ENCODE measurements around the gene BRD4. TPM values are rescaled to one million over a fixed set of nuclear protein-coding genes. Genes with fewer than 3 reads are reported as not detected.

BRD4 gene
- total RNA-seq, 2 experiments from 2014 or later, result 110 to 113 TPM

GRCh38 chr19:15237759-15238638 lies 94.3 kb downstream of the BRD4 start:
- Mint-ChIP-seq H3K27me3 (peaks cover 12% of the 10 kb centered on the region), H3K4me1 (peaks cover 2% of the 10 kb centered on the region), H3K36me3 (peaks cover 27% of the 10 kb centered on the region), H3K27ac (no peak overlapping the region), H3K4me3 (no peak overlapping the region), H3K9me3 (no peaks in the 10 kb centered on the region)
- no peak for DNase-seq

GRCh38 chr19:15236886-15237285 lies 95.5 kb downstream of the BRD4 start:
- Mint-ChIP-seq H3K9me3 (no peaks in the 10 kb centered on the region), H3K4me3 (no peak overlapping the region), H3K36me3 (peaks cover 22% of the 10 kb centered on the region), H3K27ac (no peak overlapping the region), H3K4me1 (peaks cover 7% of the 10 kb centered on the region), H3K27me3 (peaks cover 22% of the 10 kb centered on the region)
- DNase-seq, result no peak

- H3K27ac Mint-ChIP-seq, result no peak overlapping the region
- peaks cover 7% of the 10 kb centered on the region for H3K4me1 Mint-ChIP-seq
- DNase-seq, result no peak
- peaks cover 31% of the 10 kb centered on the region for H3K27me3 Mint-ChIP-seq
- H3K9me3 Mint-ChIP-seq, result no peaks in the 10 kb centered on the region
- no peak overlapping the region for H3K4me3 Mint-ChIP-seq
- H3K36me3 Mint-ChIP-seq, result peaks cover 21% of the 10 kb centered on the region
These were observed 96.6 kb downstream of the BRD4 start for GRCh38 chr19:15235781-15236180.

- DNase-seq, result no peak
- Mint-ChIP-seq H3K4me3 (no peak overlapping the region), H3K4me1 (peaks cover 7% of the 10 kb centered on the region), H3K27ac (no peak overlapping the region), H3K36me3 (peaks cover 18% of the 10 kb centered on the region), H3K9me3 (no peaks in the 10 kb centered on the region), H3K27me3 (peaks cover 34% of the 10 kb centered on the region)
These were observed 97.8 kb downstream of the BRD4 start for GRCh38 chr19:15234431-15235130.

- Mint-ChIP-seq H3K36me3 (peaks cover 15% of the 10 kb centered on the region), H3K27me3 (peaks cover 34% of the 10 kb centered on the region), H3K27ac (no peak overlapping the region), H3K4me3 (no peak overlapping the region), H3K9me3 (no peaks in the 10 kb centered on the region), H3K4me1 (peaks cover 7% of the 10 kb centered on the region)
- DNase-seq, result no peak
These were observed 101.1 kb downstream of the BRD4 start for GRCh38 chr19:15231271-15231670.

- Mint-ChIP-seq H3K9me3 (no peaks in the 10 kb centered on the region), H3K4me3 (no peak overlapping the region), H3K4me1 (peaks cover 16% of the 10 kb centered on the region), H3K27me3 (peaks cover 46% of the 10 kb centered on the region), H3K36me3 (no peaks in the 10 kb centered on the region), H3K27ac (no peak overlapping the region)
- DNase-seq, result no peak
These were observed 105.1 kb downstream of the BRD4 start for GRCh38 chr19:15227261-15227660.

GRCh38 chr19:15225760-15226159 lies 106.6 kb downstream of the BRD4 start:
- H3K27me3 Mint-ChIP-seq, result peaks cover 45% of the 10 kb centered on the region
- no peaks in the 10 kb centered on the region for H3K36me3 Mint-ChIP-seq
- H3K27ac Mint-ChIP-seq, result no peak overlapping the region
- no peaks in the 10 kb centered on the region for H3K9me3 Mint-ChIP-seq
- H3K4me3 Mint-ChIP-seq, result no peak overlapping the region
- DNase-seq, result no peak
- peaks cover 15% of the 10 kb centered on the region for H3K4me1 Mint-ChIP-seq

- H3K9me3 Mint-ChIP-seq, result no peaks in the 10 kb centered on the region
- no peak for DNase-seq
- no peak overlapping the region for H3K27ac Mint-ChIP-seq
- H3K4me3 Mint-ChIP-seq, result peak overlapping the region; percentile 72
- peaks cover 45% of the 10 kb centered on the region for H3K27me3 Mint-ChIP-seq
- H3K36me3 Mint-ChIP-seq, result no peaks in the 10 kb centered on the region
- H3K4me1 Mint-ChIP-seq, result peaks cover 15% of the 10 kb centered on the region
These were observed 108.5 kb downstream of the BRD4 start for GRCh38 chr19:15223649-15224361.

GRCh38 chr19:15222738-15223648 lies 109.3 kb downstream of the BRD4 start:
- no peaks in the 10 kb centered on the region for H3K36me3 Mint-ChIP-seq
- H3K9me3 Mint-ChIP-seq, result no peaks in the 10 kb centered on the region
- H3K4me1 Mint-ChIP-seq, result peaks cover 15% of the 10 kb centered on the region
- DNase-seq, result peak; percentile 86
- H3K4me3 Mint-ChIP-seq, result peak overlapping the region; percentile 72
- H3K27ac Mint-ChIP-seq, result no peak overlapping the region
- peaks cover 45% of the 10 kb centered on the region for H3K27me3 Mint-ChIP-seq

- H3K4me1 Mint-ChIP-seq, result peaks cover 15% of the 10 kb centered on the region
- H3K36me3 Mint-ChIP-seq, result no peaks in the 10 kb centered on the region
- DNase-seq, result no peak
These were observed 111.5 kb downstream of the BRD4 start for GRCh38 chr19:15220833-15221232.

GRCh38 chr19:15218501-15218900 lies 113.8 kb downstream of the BRD4 start:
- no peak overlapping the region for H3K27ac Mint-ChIP-seq
- DNase-seq, result no peak
- H3K9me3 Mint-ChIP-seq, result no peaks in the 10 kb centered on the region
- peaks cover 27% of the 10 kb centered on the region for H3K27me3 Mint-ChIP-seq
- H3K4me1 Mint-ChIP-seq, result peaks cover 11% of the 10 kb centered on the region
- H3K4me3 Mint-ChIP-seq, result no peak overlapping the region
- no peaks in the 10 kb centered on the region for H3K36me3 Mint-ChIP-seq

More at GRCh38 chr19:15220833-15221232, 111.5 kb downstream of the BRD4 start:
- Mint-ChIP-seq H3K4me3 (no peak overlapping the region), H3K27ac (no peak overlapping the region), H3K9me3 (no peaks in the 10 kb centered on the region), H3K27me3 (peaks cover 45% of the 10 kb centered on the region)

- peaks cover 11% of the 10 kb centered on the region for H3K27me3 Mint-ChIP-seq
- H3K4me3 Mint-ChIP-seq, result no peak overlapping the region
- H3K9me3 Mint-ChIP-seq, result no peaks in the 10 kb centered on the region
- no peak overlapping the region for H3K27ac Mint-ChIP-seq
- no peaks in the 10 kb centered on the region for H3K36me3 Mint-ChIP-seq
- no peak for DNase-seq
- H3K4me1 Mint-ChIP-seq, result no peaks in the 10 kb centered on the region
These were observed 116.0 kb downstream of the BRD4 start for GRCh38 chr19:15216363-15216762.

- no peak for DNase-seq
- no peak overlapping the region for H3K4me3 Mint-ChIP-seq
- peaks cover 4% of the 10 kb centered on the region for H3K27me3 Mint-ChIP-seq
These were observed 118.5 kb downstream of the BRD4 start for GRCh38 chr19:15213715-15214381.

GRCh38 chr19:15212711-15213110 lies 119.6 kb downstream of the BRD4 start:
- Mint-ChIP-seq H3K4me3 (no peak overlapping the region), H3K9me3 (no peaks in the 10 kb centered on the region), H3K4me1 (no peaks in the 10 kb centered on the region), H3K36me3 (no peaks in the 10 kb centered on the region), H3K27me3 (peaks cover 4% of the 10 kb centered on the region), H3K27ac (no peak overlapping the region)
- DNase-seq, result no peak

More at GRCh38 chr19:15213715-15214381, 118.5 kb downstream of the BRD4 start:
- H3K4me1 Mint-ChIP-seq, result no peaks in the 10 kb centered on the region
- H3K36me3 Mint-ChIP-seq, result no peaks in the 10 kb centered on the region
- H3K27ac Mint-ChIP-seq, result no peak overlapping the region
- no peaks in the 10 kb centered on the region for H3K9me3 Mint-ChIP-seq
